Naive thymus-derived CD8-positive, alpha-beta T cell (primary cell): ENCODE data around the gene GABRG3. TPM values are rescaled to one million over a fixed set of nuclear protein-coding genes. Genes with fewer than 3 reads are reported as not detected.

ENCODE experiments used
- ATAC-seq, 2 donors: fragments of 150-1000 bp; cut with Tn5 transposase in 1 of 2; sonication (Bioruptor Pico), chemical (Tn5 transposase) in 1 of 2; 1 replicate in 1 of 2; 2 replicates in 1 of 2; pipeline ENCODE4 v1.10.0; 2021; ENCODE audit warnings: mild to moderate bottlenecking in 2 of 2, moderate library complexity in 2 of 2
- POLR2A ChIA-PET: fragments of 350-600 bp; sonication (Branson Sonifier 250); formaldehyde crosslinking; loops from one replicate; lab custom pipeline; 2021; ENCODE audit warnings: antibody characterized with exemption; lab: Charles Lee
- DNase-seq, 10 donors: peaks; one replicate each; pipeline versions ENCODE4 v3.0.0 to v3.0.0-alpha.2; 2020 to 2022
- H3K27ac Mint-ChIP-seq, 10 donors: one replicate each; pipeline ENCODE4 v1.8.0; 2020 to 2022; ENCODE audit warnings: mild to moderate bottlenecking in 10 of 10, mixed read lengths in 10 of 10, moderate library complexity in 4 of 10, inconsistent platforms in 1 of 10
- H3K27me3 Mint-ChIP-seq, 5 donors: one replicate each; pipeline ENCODE4 v1.8.0; 2021 to 2022; ENCODE audit warnings: mixed read lengths in 5 of 5
- H3K36me3 Mint-ChIP-seq, 3 donors: one replicate each; pipeline ENCODE4 v1.8.0; 2020 to 2022; ENCODE audit warnings: mixed read lengths in 3 of 3, mild to moderate bottlenecking in 2 of 3, inconsistent platforms in 1 of 3
- H3K4me1 Mint-ChIP-seq, 4 donors: one replicate each; pipeline ENCODE4 v1.8.0; 2021 to 2022; ENCODE audit warnings: mixed read lengths in 4 of 4
- H3K4me3 Mint-ChIP-seq, 10 donors: one replicate each; pipeline ENCODE4 v1.8.0; 2020 to 2022; ENCODE audit warnings: mild to moderate bottlenecking in 10 of 10, mixed read lengths in 10 of 10, moderate library complexity in 6 of 10, inconsistent platforms in 1 of 10
- H3K9me3 Mint-ChIP-seq, 9 donors: one replicate each; pipeline ENCODE4 v1.8.0; 2020 to 2022; ENCODE audit warnings: mixed read lengths in 9 of 9, mild to moderate bottlenecking in 3 of 9, inconsistent platforms in 1 of 9, moderate library complexity in 1 of 9
- polyA plus RNA-seq, 3 donors: library from polyadenylated mRNA; unstranded; fragments of 300-500 nt; fragmentation: Illumina TruSeq; gene quantifications; one replicate each; pipeline ENCODE4 v1.2.3, GENCODE V29; 2021
- total RNA-seq, 8 experiments: library from RNA in 2 of 8; stranded (reverse) in 2 of 8; gene quantifications; one replicate each; pipeline ENCODE4 v1.2.3 and lab custom pipeline; 2021 to 2026

The GABRG3 gene
- total RNA-seq = not detected
- polyA plus RNA-seq = not detected
- 0 to 0.17 (median 0) reads per million in 6 experiments for total RNA-seq (lab: John Stamatoyannopoulos, UW)

- peaks cover 0 to 16% (median 4%) of the 10 kb centered on the region in 9 donors for H3K9me3 Mint-ChIP-seq
Observed at GRCh38 chr15:26970712-26971210, at the start of gene GABRG3. Gene GABRG3 (plus strand): TSS chr15:26971181.

GRCh38 chr15:26921433-26921832, 49.5 kb upstream of the GABRG3 start:
- Mint-ChIP-seq H3K4me3 (no peak overlapping the region), H3K4me1 (no peaks in the 10 kb centered on the region), H3K27ac (no peak overlapping the region), H3K27me3 (no peaks in the 10 kb centered on the region), H3K36me3 (no peaks in the 10 kb centered on the region), H3K9me3 (peaks cover 0 to 23% (median 9%) of the 10 kb centered on the region in 9 donors)
- no peak for DNase-seq
- POLR2A ChIA-PET = no interaction called here
- no peak for ATAC-seq

More at GRCh38 chr15:26970712-26971210, at the start of gene GABRG3:
- POLR2A ChIA-PET = no interaction called here
- DNase-seq (no peak), ATAC-seq (no peak)
- H3K27me3 Mint-ChIP-seq = peaks cover 18 to 33% (median 25%) of the 10 kb centered on the region in 5 donors
- H3K36me3 Mint-ChIP-seq = peaks cover 0 to 2% (median 0%) of the 10 kb centered on the region in 3 donors
- H3K4me3 Mint-ChIP-seq = no peak within 1 kb of the TSS
- H3K27ac Mint-ChIP-seq = peak within 1 kb of the TSS in 1 of 10 donors; percentile 9
- peaks cover 0 to 4% (median 0%) of the 10 kb centered on the region in 4 donors for H3K4me1 Mint-ChIP-seq

GRCh38 chr15:26926081-26926480, 44.9 kb upstream of the GABRG3 start:
- Mint-ChIP-seq H3K27me3 (peaks cover 0 to 2% (median 0%) of the 10 kb centered on the region in 5 donors), H3K36me3 (no peaks in the 10 kb centered on the region), H3K27ac (no peak overlapping the region), H3K4me3 (no peak overlapping the region), H3K4me1 (no peaks in the 10 kb centered on the region), H3K9me3 (peaks cover 0 to 12% (median 4%) of the 10 kb centered on the region in 9 donors)
- DNase-seq (no peak), ATAC-seq (no peak)
- POLR2A ChIA-PET = no interaction called here

- Mint-ChIP-seq H3K9me3 (peaks cover 0 to 15% (median 2%) of the 10 kb centered on the region in 9 donors), H3K4me1 (no peaks in the 10 kb centered on the region), H3K4me3 (no peak overlapping the region), H3K27me3 (peaks cover 0 to 2% (median 0%) of the 10 kb centered on the region in 5 donors), H3K36me3 (no peaks in the 10 kb centered on the region), H3K27ac (peak overlapping the region in 1 of 10 donors; percentile 77)
- DNase-seq (no peak), ATAC-seq (no peak)
- POLR2A ChIA-PET = no interaction called here
Observed at GRCh38 chr15:26928051-26928450, 42.9 kb upstream of the GABRG3 start.

GRCh38 chr15:26929588-26929987, 41.4 kb upstream of the GABRG3 start:
- no peak for ATAC-seq
- H3K27me3 Mint-ChIP-seq = peaks cover 0 to 2% (median 0%) of the 10 kb centered on the region in 5 donors

GRCh38 chr15:26934848-26935247, 36.1 kb upstream of the GABRG3 start:
- Mint-ChIP-seq H3K4me1 (no peaks in the 10 kb centered on the region), H3K9me3 (peaks cover 0 to 19% (median 6%) of the 10 kb centered on the region in 9 donors), H3K27ac (no peak overlapping the region), H3K27me3 (peaks cover 0 to 9% (median 2%) of the 10 kb centered on the region in 5 donors), H3K36me3 (no peaks in the 10 kb centered on the region), H3K4me3 (no peak overlapping the region)
- ATAC-seq (no peak), DNase-seq (no peak)
- POLR2A ChIA-PET = no interaction called here

More at GRCh38 chr15:26929588-26929987, 41.4 kb upstream of the GABRG3 start:
- no peak overlapping the region for H3K27ac Mint-ChIP-seq
- POLR2A ChIA-PET = no interaction called here
- DNase-seq = no peak
- H3K9me3 Mint-ChIP-seq = peaks cover 0 to 16% (median 6%) of the 10 kb centered on the region in 9 donors
- H3K36me3 Mint-ChIP-seq = no peaks in the 10 kb centered on the region
- no peak overlapping the region for H3K4me3 Mint-ChIP-seq
- H3K4me1 Mint-ChIP-seq = no peaks in the 10 kb centered on the region

- ATAC-seq (no peak), DNase-seq (no peak)
- Mint-ChIP-seq H3K36me3 (no peaks in the 10 kb centered on the region), H3K27me3 (peaks cover 0 to 9% (median under 1%) of the 10 kb centered on the region in 5 donors), H3K27ac (no peak overlapping the region), H3K9me3 (peaks cover 0 to 19% (median 6%) of the 10 kb centered on the region in 9 donors), H3K4me3 (no peak overlapping the region), H3K4me1 (no peaks in the 10 kb centered on the region)
- POLR2A ChIA-PET = no interaction called here
Observed at GRCh38 chr15:26935322-26935721, 35.7 kb upstream of the GABRG3 start.

GRCh38 chr15:26936502-26936901, 34.5 kb upstream of the GABRG3 start:
- no peak overlapping the region for H3K4me3 Mint-ChIP-seq
- no peaks in the 10 kb centered on the region for H3K36me3 Mint-ChIP-seq
- no peaks in the 10 kb centered on the region for H3K4me1 Mint-ChIP-seq
- no peak for DNase-seq
- ATAC-seq = no peak
- peaks cover 0 to 18% (median 6%) of the 10 kb centered on the region in 9 donors for H3K9me3 Mint-ChIP-seq
- POLR2A ChIA-PET = no interaction called here
- no peak overlapping the region for H3K27ac Mint-ChIP-seq
- H3K27me3 Mint-ChIP-seq = peaks cover 0 to 9% (median 0%) of the 10 kb centered on the region in 5 donors

- Mint-ChIP-seq H3K4me3 (no peak overlapping the region), H3K27me3 (peaks cover 0 to 9% (median 0%) of the 10 kb centered on the region in 5 donors), H3K9me3 (peaks cover 0 to 18% (median 4%) of the 10 kb centered on the region in 9 donors), H3K36me3 (no peaks in the 10 kb centered on the region), H3K27ac (no peak overlapping the region), H3K4me1 (no peaks in the 10 kb centered on the region)
- ATAC-seq (no peak), DNase-seq (no peak)
- POLR2A ChIA-PET = no interaction called here
Observed at GRCh38 chr15:26937134-26937533, 33.8 kb upstream of the GABRG3 start.

- peaks cover 0 to 22% (median 2%) of the 10 kb centered on the region in 9 donors for H3K9me3 Mint-ChIP-seq
- no peak overlapping the region for H3K4me3 Mint-ChIP-seq
- POLR2A ChIA-PET = no interaction called here
- DNase-seq (no peak), ATAC-seq (no peak)
- no peak overlapping the region for H3K27ac Mint-ChIP-seq
- no peaks in the 10 kb centered on the region for H3K36me3 Mint-ChIP-seq
- peaks cover 0 to 9% (median 0%) of the 10 kb centered on the region in 5 donors for H3K27me3 Mint-ChIP-seq
- H3K4me1 Mint-ChIP-seq = no peaks in the 10 kb centered on the region
Observed at GRCh38 chr15:26939398-26939797, 31.6 kb upstream of the GABRG3 start.

GRCh38 chr15:26941489-26941888, 29.5 kb upstream of the GABRG3 start:
- POLR2A ChIA-PET = no interaction called here

GRCh38 chr15:26943866-26944265, 27.1 kb upstream of the GABRG3 start:
- Mint-ChIP-seq H3K4me1 (no peaks in the 10 kb centered on the region), H3K9me3 (peaks cover 0 to 14% (median 2%) of the 10 kb centered on the region in 9 donors), H3K27ac (no peak overlapping the region), H3K36me3 (no peaks in the 10 kb centered on the region), H3K27me3 (peaks cover 0 to 9% (median 0%) of the 10 kb centered on the region in 5 donors), H3K4me3 (no peak overlapping the region)
- no peak for ATAC-seq
- DNase-seq = no peak
- POLR2A ChIA-PET = no interaction called here

More at GRCh38 chr15:26941489-26941888, 29.5 kb upstream of the GABRG3 start:
- Mint-ChIP-seq H3K27ac (no peak overlapping the region), H3K36me3 (no peaks in the 10 kb centered on the region), H3K4me1 (no peaks in the 10 kb centered on the region), H3K27me3 (peaks cover 0 to 9% (median 0%) of the 10 kb centered on the region in 5 donors), H3K9me3 (peaks cover 0 to 14% (median 2%) of the 10 kb centered on the region in 9 donors), H3K4me3 (no peak overlapping the region)
- DNase-seq (no peak), ATAC-seq (no peak)

GRCh38 chr15:26945046-26945445, 25.9 kb upstream of the GABRG3 start:
- DNase-seq = no peak
- Mint-ChIP-seq H3K27ac (no peak overlapping the region), H3K36me3 (no peaks in the 10 kb centered on the region), H3K4me1 (no peaks in the 10 kb centered on the region), H3K9me3 (peaks cover 0 to 14% (median 2%) of the 10 kb centered on the region in 9 donors), H3K27me3 (peaks cover 0 to 9% (median 0%) of the 10 kb centered on the region in 5 donors), H3K4me3 (no peak overlapping the region)
- POLR2A ChIA-PET = no interaction called here
- ATAC-seq = no peak
